ENCODE measurements around the gene LDLRAD3.

LDLRAD3 gene

GRCh38 chr11:35990816-35991215, 47.0 kb downstream of the LDLRAD3 start:
- in situ Hi-C loops (cut with MboI; ENCODE audit: low sequenced_read_pairs, unreplicated experiment) = no loop called here
- DNase-seq (ENCODE audit: low spot score) = no peak
- no peak for TF ChIP-seq CTCF (IDR thresholded peaks at IDR 0.05; ENCODE audit: borderline replicate concordance, control extremely low read depth, extremely low read depth, insufficient read depth, missing control alignments)

GRCh38 chr11:35992548-35992947, 48.7 kb downstream of the LDLRAD3 start:
- no peak for TF ChIP-seq CTCF (IDR thresholded peaks at IDR 0.05; ENCODE audit: borderline replicate concordance, control extremely low read depth, extremely low read depth, insufficient read depth, missing control alignments)
- in situ Hi-C loops (cut with MboI; ENCODE audit: low sequenced_read_pairs, unreplicated experiment) = no loop called here
- DNase-seq (ENCODE audit: low spot score) = no peak

GRCh38 chr11:35994421-35994820, 50.6 kb downstream of the LDLRAD3 start:
- no peak for TF ChIP-seq CTCF (IDR thresholded peaks at IDR 0.05; ENCODE audit: borderline replicate concordance, control extremely low read depth, extremely low read depth, insufficient read depth, missing control alignments)
- in situ Hi-C loops (cut with MboI; ENCODE audit: low sequenced_read_pairs, unreplicated experiment) = no loop called here

GRCh38 chr11:35995681-35996271, 51.9 kb downstream of the LDLRAD3 start:
- in situ Hi-C loops (cut with MboI; ENCODE audit: low sequenced_read_pairs, unreplicated experiment) = no loop called here
- TF ChIP-seq CTCF (IDR thresholded peaks at IDR 0.05; ENCODE audit: borderline replicate concordance, control extremely low read depth, extremely low read depth, insufficient read depth, missing control alignments) = no peak
- DNase-seq (ENCODE audit: low spot score) = no peak

More at GRCh38 chr11:35994421-35994820, 50.6 kb downstream of the LDLRAD3 start:
- no peak for DNase-seq (ENCODE audit: low spot score)

GRCh38 chr11:35997902-35998520, 54.1 kb downstream of the LDLRAD3 start:
- TF ChIP-seq CTCF (IDR thresholded peaks at IDR 0.05; ENCODE audit: borderline replicate concordance, control extremely low read depth, extremely low read depth, insufficient read depth, missing control alignments) = no peak
- no peak for DNase-seq (ENCODE audit: low spot score)
- in situ Hi-C loops (cut with MboI; ENCODE audit: low sequenced_read_pairs, unreplicated experiment) = no loop called here

- no peak for TF ChIP-seq CTCF (IDR thresholded peaks at IDR 0.05; ENCODE audit: borderline replicate concordance, control extremely low read depth, extremely low read depth, insufficient read depth, missing control alignments)
- no peak for DNase-seq (ENCODE audit: low spot score)
- in situ Hi-C loops (cut with MboI; ENCODE audit: low sequenced_read_pairs, unreplicated experiment) = no loop called here
Observed at GRCh38 chr11:35998634-35999033, 54.8 kb downstream of the LDLRAD3 start.

All from GM13976 (cell line).